NB4 (cell line): ENCODE results near the gene FBXO44.

Experiments
- CTCF ChIP-seq: IDR thresholded peaks from one replicate; pipeline ENCODE4 v1.5.1; 2012; ENCODE audit warnings: low read depth, low read length
- MYC ChIP-seq: IDR thresholded peaks from 2 replicates; pipeline ENCODE4 v1.6.1; 2011; ENCODE audit warnings: low read depth, low read length
- POLR2A ChIP-seq: IDR thresholded peaks from 2 replicates; pipeline ENCODE4 v1.6.1; 2011; ENCODE audit warnings: mild to moderate bottlenecking; ENCODE audit not compliant: insufficient read length; ENCODE audit errors: extremely low read depth

GRCh38 chr1:11628767-11629166 is 25.9 kb upstream of the FBXO44 start:
- TF ChIP-seq CTCF (no peak), POLR2A (no peak), MYC (no peak)
